HL-60 (cell line): Measurements from ENCODE around the gene TRDN.

Experiments
- DNase-seq, 2 experiments: peaks; one replicate each; pipeline ENCODE4 v3.0.0-alpha.2; 2010 to 2020; ENCODE audit warnings: low read depth in 1 of 2, low spot score in 1 of 2
- H3K27ac ChIP-seq: fragments of 250-450 bp; sonication (Bioruptor Pico); replicated peaks from 2 replicates; pipeline ENCODE4 v1.5.1; 2020; ENCODE audit warnings: mild to moderate bottlenecking, moderate library complexity
- H3K27me3 ChIP-seq: fragments of 250-450 bp; sonication (Bioruptor Pico); 2 replicates; pipeline ENCODE4 v1.5.1; 2021; ENCODE audit warnings: mild to moderate bottlenecking, moderate library complexity; ENCODE audit not compliant: insufficient read depth, poor library complexity, severe bottlenecking
- H3K4me3 ChIP-seq: replicated peaks from 2 replicates; pipeline ENCODE4 v1.5.1; 2011; ENCODE audit warnings: mild to moderate bottlenecking, control low read depth, low read length; ENCODE audit not compliant: insufficient read depth
- GABPA ChIP-seq: IDR thresholded peaks from 2 replicates; pipeline ENCODE4 v1.6.1; 2012; ENCODE audit warnings: low read depth
- POLR2AphosphoS5 ChIP-seq: IDR thresholded peaks from 2 replicates; pipeline ENCODE4 v1.6.1; 2012; ENCODE audit warnings: low read depth
- REST ChIP-seq: IDR thresholded peaks from 2 replicates; pipeline ENCODE4 v1.6.1; 2012; ENCODE audit warnings: low read depth; ENCODE audit not compliant: insufficient replicate concordance
- SPI1 ChIP-seq: IDR thresholded peaks from 2 replicates; pipeline ENCODE4 v1.6.1; 2012; ENCODE audit warnings: low read depth, mild to moderate bottlenecking, borderline replicate concordance
- TF ChIP-seq, protein P1 (sequence below): IDR thresholded peaks from one replicate; pipeline ENCODE4 v1.5.1; 2011; ENCODE audit warnings: low read length, control low read depth, inconsistent platforms; ENCODE audit not compliant: insufficient read depth

The TRDN gene

DNA sequence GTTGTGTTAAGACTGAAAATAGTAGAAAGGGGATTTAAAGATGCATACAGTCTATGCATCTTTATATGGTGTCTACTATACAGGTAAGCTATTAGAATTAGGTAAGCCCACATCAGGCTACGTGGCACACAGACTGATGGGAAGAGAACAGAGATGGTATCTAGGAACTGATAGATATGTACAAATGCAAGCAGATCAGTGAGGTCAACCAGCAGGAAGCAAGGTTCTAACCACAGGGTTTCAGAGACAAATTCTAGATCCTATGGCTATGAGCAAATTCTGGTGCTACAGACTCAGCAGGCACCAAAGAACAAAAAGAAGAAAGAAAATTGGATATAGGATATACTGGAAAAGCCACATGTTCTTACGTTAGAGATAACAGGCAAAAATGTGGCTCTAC lies 110.6 kb downstream of the TRDN start:
- Histone ChIP-seq H3K4me3 (no peak overlapping the region), H3K27me3 (no peaks in the 10 kb centered on the region), H3K27ac (no peak overlapping the region)
- TF ChIP-seq POLR2AphosphoS5: no peak
- TF ChIP-seq, protein P1, sequence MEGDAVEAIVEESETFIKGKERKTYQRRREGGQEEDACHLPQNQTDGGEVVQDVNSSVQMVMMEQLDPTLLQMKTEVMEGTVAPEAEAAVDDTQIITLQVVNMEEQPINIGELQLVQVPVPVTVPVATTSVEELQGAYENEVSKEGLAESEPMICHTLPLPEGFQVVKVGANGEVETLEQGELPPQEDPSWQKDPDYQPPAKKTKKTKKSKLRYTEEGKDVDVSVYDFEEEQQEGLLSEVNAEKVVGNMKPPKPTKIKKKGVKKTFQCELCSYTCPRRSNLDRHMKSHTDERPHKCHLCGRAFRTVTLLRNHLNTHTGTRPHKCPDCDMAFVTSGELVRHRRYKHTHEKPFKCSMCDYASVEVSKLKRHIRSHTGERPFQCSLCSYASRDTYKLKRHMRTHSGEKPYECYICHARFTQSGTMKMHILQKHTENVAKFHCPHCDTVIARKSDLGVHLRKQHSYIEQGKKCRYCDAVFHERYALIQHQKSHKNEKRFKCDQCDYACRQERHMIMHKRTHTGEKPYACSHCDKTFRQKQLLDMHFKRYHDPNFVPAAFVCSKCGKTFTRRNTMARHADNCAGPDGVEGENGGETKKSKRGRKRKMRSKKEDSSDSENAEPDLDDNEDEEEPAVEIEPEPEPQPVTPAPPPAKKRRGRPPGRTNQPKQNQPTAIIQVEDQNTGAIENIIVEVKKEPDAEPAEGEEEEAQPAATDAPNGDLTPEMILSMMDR: no peak
- no peak for TF ChIP-seq SPI1
- no peak for TF ChIP-seq GABPA
- TF ChIP-seq REST: no peak
- no peak for DNase-seq

DNA sequence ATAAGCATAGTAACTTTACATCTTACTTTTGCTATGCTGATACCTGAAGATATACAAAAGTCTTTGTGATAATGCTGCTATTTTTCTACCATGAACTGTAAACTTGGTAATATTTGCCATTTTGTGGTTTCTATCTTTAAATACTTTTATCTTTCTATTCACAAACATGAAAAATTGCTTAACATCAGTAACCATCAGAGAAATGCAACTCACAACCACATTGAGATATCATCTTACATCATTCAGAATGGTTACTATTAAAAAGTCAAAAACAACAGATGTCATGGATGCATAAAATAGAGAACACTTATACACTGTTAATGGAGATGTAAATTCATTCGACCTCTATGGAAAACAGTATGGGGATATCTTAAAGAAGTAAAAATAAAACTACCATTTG lies 112.0 kb downstream of the TRDN start:
- DNase-seq: no peak

DNA sequence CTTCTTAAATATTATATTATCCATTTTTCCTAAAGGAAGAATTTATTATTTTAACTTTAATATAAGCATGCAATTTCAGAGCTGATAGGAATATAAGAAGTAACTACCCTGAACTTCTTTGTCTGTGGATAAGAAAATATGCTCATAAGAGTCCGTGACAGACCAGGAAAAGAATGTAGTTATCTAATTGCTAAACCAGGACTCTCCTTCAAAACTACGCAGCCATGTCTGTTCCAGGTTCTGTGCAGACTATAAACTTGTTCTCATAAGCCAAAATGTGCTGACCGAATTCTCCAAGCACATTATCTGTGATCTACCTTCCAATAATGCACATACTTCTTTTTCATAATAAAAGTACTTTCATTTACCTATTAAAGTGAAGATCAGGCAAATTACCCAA lies 116.5 kb downstream of the TRDN start:
- DNase-seq: no peak
- no peak for TF ChIP-seq GABPA
- TF ChIP-seq POLR2AphosphoS5: no peak
- TF ChIP-seq REST: no peak
- TF ChIP-seq, protein P1: no peak
- TF ChIP-seq SPI1: no peak
- Histone ChIP-seq H3K27ac (no peak overlapping the region), H3K4me3 (no peak overlapping the region), H3K27me3 (no peaks in the 10 kb centered on the region)

More for the DNA sequence above, 112.0 kb downstream of the TRDN start:
- Histone ChIP-seq H3K27ac (no peak overlapping the region), H3K4me3 (no peak overlapping the region), H3K27me3 (no peaks in the 10 kb centered on the region)
- no peak for TF ChIP-seq GABPA
- TF ChIP-seq SPI1: no peak
- TF ChIP-seq, protein P1: no peak

DNA sequence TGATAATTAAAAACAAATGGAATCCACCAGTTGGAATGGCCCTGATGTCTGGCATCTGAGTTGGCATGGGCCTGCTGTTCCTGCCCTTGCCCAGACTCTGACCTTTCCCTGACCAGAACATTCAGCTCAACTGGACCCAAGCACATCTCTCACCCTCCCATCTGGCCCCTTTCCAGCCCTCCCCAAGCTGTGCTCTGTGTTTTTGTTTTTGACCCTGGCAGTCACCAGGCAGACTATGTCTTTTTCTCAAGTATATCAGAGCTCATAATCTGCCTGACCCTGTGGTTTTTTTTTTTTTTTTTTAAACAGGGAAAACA lies 117.6 kb downstream of the TRDN start:
- DNase-seq: no peak

More for the DNA sequence above, 117.6 kb downstream of the TRDN start:
- H3K27me3 ChIP-seq: no peaks in the 10 kb centered on the region
- H3K4me3 ChIP-seq: no peak overlapping the region
- no peak overlapping the region for H3K27ac ChIP-seq
- TF ChIP-seq POLR2AphosphoS5 (no peak), REST (no peak), GABPA (no peak)
- TF ChIP-seq, protein P1: no peak
